Ascending aorta (tissue), 2 donors: ENCODE data around the gene PDE1C. TPM values are rescaled to one million over a fixed set of nuclear protein-coding genes. Genes with fewer than 3 reads are reported as not detected.

Experiments used
- DNase-seq, 2 donors: peaks; one replicate each; pipeline ENCODE4 v3.0.0-alpha.2; 2019; ENCODE audit warnings: low spot score in 2 of 2
- H3K27ac ChIP-seq, 2 donors: fragments of 200-600 bp; sonication (generic); one replicate each; pipeline ENCODE4 v1.5.1; 2016 to 2017; ENCODE audit warnings: mild to moderate bottlenecking in 1 of 2
- H3K27me3 ChIP-seq: fragments of 200-600 bp; sonication (generic); one replicate; pipeline ENCODE4 v1.5.1; 2017
- H3K36me3 ChIP-seq, 2 donors: fragments of 200-600 bp; sonication (generic); one replicate each; pipeline ENCODE4 v1.5.1; 2016
- H3K4me1 ChIP-seq, 2 donors: fragments of 200-600 bp; sonication (generic); one replicate each; pipeline ENCODE4 v1.5.1; 2016 to 2017; ENCODE audit warnings: mild to moderate bottlenecking in 1 of 2
- H3K4me3 ChIP-seq, 2 donors: fragments of 200-600 bp; sonication (generic); one replicate each; pipeline ENCODE4 v1.5.1; 2016 to 2017; ENCODE audit warnings: mild to moderate bottlenecking in 1 of 2
- H3K9me3 ChIP-seq, 2 donors: fragments of 200-600 bp; sonication (generic); one replicate each; pipeline ENCODE4 v1.5.1; 2016
- intact Hi-C: fragments of 100-400 bp; cut with DNase I; formaldehyde crosslinking; loops from one replicate; pipeline ENCODE4 v1.15.1; 2023
- total RNA-seq: library from RNA; depleted of rRNA; stranded (reverse); fragments of >200 nt; gene quantifications from one replicate; pipeline ENCODE4 v1.1.0, GENCODE V29; 2016
- TF ChIP-seq, protein P1 (sequence below), 3 experiments: fragments of 200-600 bp in 2 of 3; fragments of 450-650 bp in 1 of 3; sonication (generic) in 2 of 3; IDR thresholded peaks; one replicate each; pipeline ENCODE4 v1.5.1; 2016 to 2019; ENCODE audit warnings: antibody characterized with exemption in 3 of 3, mild to moderate bottlenecking in 1 of 3, moderate library complexity in 1 of 3

The PDE1C gene
- total RNA-seq, 1 donor from 2014 or later, result 1.4 TPM

DNA sequence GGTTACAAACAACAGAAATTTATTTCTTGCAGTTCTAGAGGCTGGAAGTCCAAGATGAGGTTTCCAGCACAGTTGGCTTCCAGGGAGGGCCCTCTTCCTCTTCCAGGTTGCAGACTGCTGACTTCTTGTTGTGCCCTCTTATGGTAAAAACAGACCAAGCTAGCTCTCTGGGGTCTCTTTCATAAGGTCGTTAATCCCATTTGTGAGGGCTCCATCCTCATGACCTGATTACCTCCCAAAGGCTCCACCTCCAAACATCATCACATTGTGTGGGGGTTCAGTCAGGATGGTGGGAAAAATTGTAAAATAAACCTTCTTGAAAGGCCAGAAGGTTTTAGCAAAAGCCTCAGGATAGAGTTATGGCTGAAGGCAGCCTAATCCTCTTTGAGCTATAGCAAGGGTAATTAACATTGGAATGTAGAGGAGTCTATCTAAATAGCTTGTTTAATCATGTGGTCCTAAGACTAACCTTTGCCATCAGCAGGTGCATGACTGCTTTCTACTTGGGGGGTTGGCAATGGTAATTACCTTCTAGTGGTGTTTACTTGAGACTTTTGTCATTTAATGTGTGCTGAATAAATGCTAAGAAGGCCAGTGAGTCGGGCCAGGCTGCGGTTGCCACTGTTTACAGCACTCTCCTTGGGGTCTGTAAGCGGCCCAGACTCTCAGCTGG lies 302.4 kb downstream of the PDE1C start:
- Histone ChIP-seq H3K4me3 (no peak overlapping the region), H3K27me3 (no peaks in the 10 kb centered on the region), H3K36me3 (no peaks in the 10 kb centered on the region), H3K27ac (no peak overlapping the region), H3K4me1 (no peaks in the 10 kb centered on the region), H3K9me3 (no peaks in the 10 kb centered on the region)
- intact Hi-C loops, result no loop called here
- TF ChIP-seq, protein P1, sequence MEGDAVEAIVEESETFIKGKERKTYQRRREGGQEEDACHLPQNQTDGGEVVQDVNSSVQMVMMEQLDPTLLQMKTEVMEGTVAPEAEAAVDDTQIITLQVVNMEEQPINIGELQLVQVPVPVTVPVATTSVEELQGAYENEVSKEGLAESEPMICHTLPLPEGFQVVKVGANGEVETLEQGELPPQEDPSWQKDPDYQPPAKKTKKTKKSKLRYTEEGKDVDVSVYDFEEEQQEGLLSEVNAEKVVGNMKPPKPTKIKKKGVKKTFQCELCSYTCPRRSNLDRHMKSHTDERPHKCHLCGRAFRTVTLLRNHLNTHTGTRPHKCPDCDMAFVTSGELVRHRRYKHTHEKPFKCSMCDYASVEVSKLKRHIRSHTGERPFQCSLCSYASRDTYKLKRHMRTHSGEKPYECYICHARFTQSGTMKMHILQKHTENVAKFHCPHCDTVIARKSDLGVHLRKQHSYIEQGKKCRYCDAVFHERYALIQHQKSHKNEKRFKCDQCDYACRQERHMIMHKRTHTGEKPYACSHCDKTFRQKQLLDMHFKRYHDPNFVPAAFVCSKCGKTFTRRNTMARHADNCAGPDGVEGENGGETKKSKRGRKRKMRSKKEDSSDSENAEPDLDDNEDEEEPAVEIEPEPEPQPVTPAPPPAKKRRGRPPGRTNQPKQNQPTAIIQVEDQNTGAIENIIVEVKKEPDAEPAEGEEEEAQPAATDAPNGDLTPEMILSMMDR (IDR thresholded peaks at IDR 0.05), result no peak
- no peak for DNase-seq

DNA sequence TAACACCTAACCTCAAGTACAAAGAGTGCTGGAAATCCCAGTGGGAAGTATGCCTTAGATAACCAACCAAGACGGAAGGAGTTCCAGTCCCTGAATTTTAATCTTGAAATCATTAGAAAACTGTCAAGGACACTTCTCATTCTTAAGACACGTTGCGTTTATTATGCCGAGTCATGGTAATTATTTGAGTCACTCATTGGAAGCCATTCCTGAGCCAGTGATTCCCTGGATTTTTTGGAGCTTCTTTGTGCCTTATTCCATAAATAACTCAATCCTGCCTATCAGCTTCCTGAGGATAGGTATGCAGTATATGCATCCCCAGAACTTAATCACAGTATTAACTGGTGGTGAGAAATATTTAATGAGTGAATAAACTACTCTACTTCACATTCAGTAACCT lies 305.7 kb downstream of the PDE1C start:
- H3K9me3 ChIP-seq, result no peaks in the 10 kb centered on the region
- TF ChIP-seq, protein P1 (IDR thresholded peaks at IDR 0.05), result no peak
- no peaks in the 10 kb centered on the region for H3K36me3 ChIP-seq
- no peak for DNase-seq
- H3K4me3 ChIP-seq, result no peak overlapping the region
- H3K4me1 ChIP-seq, result no peaks in the 10 kb centered on the region
- H3K27me3 ChIP-seq, result no peaks in the 10 kb centered on the region
- intact Hi-C loops, result no loop called here
- no peak overlapping the region for H3K27ac ChIP-seq

DNA sequence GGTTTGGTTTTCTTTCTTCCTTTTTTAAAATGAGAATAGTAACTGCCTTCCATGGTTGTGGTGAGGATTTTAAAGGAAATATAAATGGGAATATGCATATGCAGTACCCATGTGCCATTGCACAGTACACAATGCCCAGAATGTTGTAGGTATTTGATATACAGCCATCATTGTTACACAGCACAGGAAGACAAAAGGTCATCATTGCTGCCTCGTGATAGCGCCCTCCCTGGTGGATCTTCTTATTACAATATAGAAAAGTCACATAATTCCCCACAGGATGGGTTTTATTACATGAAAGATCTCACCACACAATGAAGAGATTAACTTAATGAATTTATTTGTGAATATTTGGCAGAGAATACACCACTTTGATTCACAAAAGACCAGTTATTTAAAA lies 306.7 kb downstream of the PDE1C start:
- H3K27me3 ChIP-seq, result no peaks in the 10 kb centered on the region
- H3K4me1 ChIP-seq, result no peaks in the 10 kb centered on the region
- DNase-seq, result no peak
- TF ChIP-seq, protein P1 (IDR thresholded peaks at IDR 0.05), result no peak
- no peaks in the 10 kb centered on the region for H3K9me3 ChIP-seq
- intact Hi-C loops, result no loop called here
- H3K27ac ChIP-seq, result no peak overlapping the region
- H3K4me3 ChIP-seq, result no peak overlapping the region
- no peaks in the 10 kb centered on the region for H3K36me3 ChIP-seq

DNA sequence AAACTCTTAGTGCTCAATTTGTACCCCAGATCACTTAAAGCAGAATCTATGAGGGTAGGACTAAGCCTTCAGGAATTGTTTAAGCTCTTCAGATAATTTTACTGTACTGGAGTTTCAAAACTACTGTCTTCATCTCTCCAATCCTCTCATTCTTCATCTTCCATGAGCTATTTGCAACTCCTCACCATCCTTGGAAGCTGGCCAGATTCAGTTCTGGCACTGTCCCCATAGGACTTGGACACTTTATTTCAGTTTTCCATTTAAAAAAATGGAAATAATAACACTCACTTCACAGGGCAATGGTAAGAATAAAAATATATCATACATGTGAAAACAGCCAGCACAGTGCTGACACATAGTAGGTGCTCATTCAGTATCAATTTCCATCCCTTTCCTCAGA lies 308.6 kb downstream of the PDE1C start:
- H3K27me3 ChIP-seq, result no peaks in the 10 kb centered on the region
- DNase-seq, result no peak
- no peaks in the 10 kb centered on the region for H3K9me3 ChIP-seq
- H3K4me3 ChIP-seq, result no peak overlapping the region
- no peaks in the 10 kb centered on the region for H3K36me3 ChIP-seq
- H3K27ac ChIP-seq, result no peak overlapping the region
- TF ChIP-seq, protein P1 (IDR thresholded peaks at IDR 0.05), result no peak
- no peaks in the 10 kb centered on the region for H3K4me1 ChIP-seq
- intact Hi-C loops, result no loop called here

DNA sequence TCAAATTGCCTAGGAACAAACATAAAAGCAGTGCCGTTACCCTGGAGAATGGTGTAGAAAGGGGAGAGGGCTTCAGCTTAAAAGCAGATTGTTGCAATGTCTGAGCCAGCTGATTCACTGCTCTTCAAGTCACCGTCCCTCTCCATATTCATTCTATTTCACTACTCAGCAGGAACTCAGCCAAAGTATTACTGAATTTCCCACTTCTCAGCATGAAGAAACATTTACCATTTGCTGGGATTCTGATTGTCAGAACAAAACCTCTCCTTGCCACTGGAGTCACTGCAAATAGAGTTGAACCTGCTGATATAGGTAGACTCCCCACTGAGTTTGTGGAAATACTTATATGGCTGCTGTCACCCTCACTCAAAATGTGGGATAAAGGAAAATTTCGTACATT lies 311.5 kb downstream of the PDE1C start:
- no peaks in the 10 kb centered on the region for H3K36me3 ChIP-seq
- H3K4me3 ChIP-seq, result no peak overlapping the region
- H3K27me3 ChIP-seq, result no peaks in the 10 kb centered on the region
- no peaks in the 10 kb centered on the region for H3K4me1 ChIP-seq
- intact Hi-C loops, result no loop called here
- TF ChIP-seq, protein P1 (IDR thresholded peaks at IDR 0.05), result no peak
- H3K27ac ChIP-seq, result no peak overlapping the region
- no peaks in the 10 kb centered on the region for H3K9me3 ChIP-seq
- no peak for DNase-seq

DNA sequence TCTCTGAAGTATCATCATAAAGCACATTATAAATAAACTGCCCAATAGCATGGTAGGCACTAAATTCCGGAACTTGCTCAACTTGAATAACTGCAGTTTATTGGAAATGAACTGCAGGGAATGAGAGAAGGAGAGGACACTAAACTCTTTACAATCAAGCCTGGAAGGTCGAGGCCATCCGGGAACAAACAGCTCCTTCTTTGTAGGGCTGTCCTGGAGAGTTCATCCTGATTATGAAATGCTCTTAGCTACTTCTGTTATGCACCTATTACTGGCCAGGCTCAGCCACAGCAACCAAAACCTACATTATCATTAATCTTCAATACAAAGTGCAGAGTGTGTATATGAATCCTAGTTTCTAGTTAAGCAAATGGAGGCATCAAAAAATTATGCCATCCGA lies 318.5 kb downstream of the PDE1C start:
- Histone ChIP-seq H3K4me3 (no peak overlapping the region), H3K36me3 (no peaks in the 10 kb centered on the region), H3K27ac (no peak overlapping the region), H3K4me1 (no peaks in the 10 kb centered on the region), H3K27me3 (no peaks in the 10 kb centered on the region), H3K9me3 (no peaks in the 10 kb centered on the region)
- intact Hi-C loops, result no loop called here
- DNase-seq, result no peak
- TF ChIP-seq, protein P1 (IDR thresholded peaks at IDR 0.05), result no peak
